CD4-positive, CD25-positive, alpha-beta regulatory T cell (primary cell): ENCODE data around the gene SGPP2. TPM values are rescaled to one million over a fixed set of nuclear protein-coding genes. Genes with fewer than 3 reads are reported as not detected.
A peak's percentile ranks its signal among the peaks of the same experiment; 100 is the strongest.

Experiments used
- ATAC-seq, 2 donors: fragments of 150-1000 bp; cut with Tn5 transposase; one replicate each; pipeline ENCODE4 v1.10.0; 2021; ENCODE audit warnings: low read depth in 2 of 2, moderate number of reproducible peaks in 2 of 2, moderate library complexity in 1 of 2
- DNase-seq, 3 donors: peaks; one replicate each; pipeline versions ENCODE4 v3.0.0 to v3.0.0-alpha.2; 2012 to 2022; ENCODE audit warnings: mixed read lengths in 1 of 3
- H3K27ac ChIP-seq: one replicate; pipeline ENCODE4 v1.7.0; 2013; ENCODE audit warnings: mild to moderate bottlenecking, low read length; ENCODE audit not compliant: insufficient read depth, poor library complexity, severe bottlenecking
- H3K27me3 ChIP-seq: one replicate; pipeline ENCODE4 v1.7.0; 2013; ENCODE audit warnings: low read length; ENCODE audit not compliant: control insufficient read depth, insufficient read depth
- H3K36me3 ChIP-seq: one replicate; pipeline ENCODE4 v1.7.0; 2013; ENCODE audit warnings: mild to moderate bottlenecking, low read length, moderate library complexity; ENCODE audit not compliant: control insufficient read depth, insufficient read depth
- H3K4me1 ChIP-seq: 2 replicates; pipeline ENCODE4 v1.7.0; 2013; ENCODE audit warnings: mild to moderate bottlenecking, low read length; ENCODE audit not compliant: insufficient read depth, control insufficient read depth, poor library complexity, severe bottlenecking
- H3K4me3 ChIP-seq: one replicate; pipeline ENCODE4 v1.7.0; 2013; ENCODE audit warnings: low read depth, mild to moderate bottlenecking, low read length, moderate library complexity
- H3K9me3 ChIP-seq, 2 experiments: 1 replicate in 1 of 2; 2 replicates in 1 of 2; pipeline ENCODE4 v1.7.0; 2013; ENCODE audit warnings: low read length in 2 of 2, mild to moderate bottlenecking in 1 of 2, moderate library complexity in 1 of 2; ENCODE audit not compliant: control insufficient read depth in 2 of 2
- H3K27ac Mint-ChIP-seq, 3 donors: one replicate each; pipeline ENCODE4 v1.8.0; 2020 to 2022; ENCODE audit warnings: mild to moderate bottlenecking in 3 of 3, mixed read lengths in 3 of 3, moderate library complexity in 2 of 3
- H3K27me3 Mint-ChIP-seq: one replicate; pipeline ENCODE4 v1.8.0; 2022; ENCODE audit warnings: mild to moderate bottlenecking, mixed read lengths
- H3K36me3 Mint-ChIP-seq: one replicate; pipeline ENCODE4 v1.8.0; 2020; ENCODE audit warnings: mixed read lengths
- H3K4me1 Mint-ChIP-seq, 4 donors: one replicate each; pipeline ENCODE4 v1.8.0; 2020 to 2022; ENCODE audit warnings: mixed read lengths in 4 of 4, mild to moderate bottlenecking in 1 of 4
- H3K4me3 Mint-ChIP-seq, 4 donors: one replicate each; pipeline ENCODE4 v1.8.0; 2020 to 2022; ENCODE audit warnings: mild to moderate bottlenecking in 4 of 4, mixed read lengths in 4 of 4, moderate library complexity in 3 of 4
- H3K9me3 Mint-ChIP-seq, 7 donors: one replicate each; pipeline ENCODE4 v1.8.0; 2020 to 2022; ENCODE audit warnings: mixed read lengths in 7 of 7, mild to moderate bottlenecking in 3 of 7, moderate library complexity in 2 of 7
- polyA plus RNA-seq, 4 donors: library from polyadenylated mRNA; unstranded; fragments of 300-500 nt; fragmentation: Illumina TruSeq; gene quantifications; one replicate each; pipeline ENCODE4 v1.2.3, GENCODE V29; 2021
- total RNA-seq: library from RNA; stranded (reverse); gene quantifications from one replicate; pipeline ENCODE4 v1.2.3, GENCODE V29; 2022

Gene SGPP2
- total and polyA plus RNA-seq, 5 donors from 2014 or later, result 2.7 to 8.3 (median 4.9) TPM

DNA sequence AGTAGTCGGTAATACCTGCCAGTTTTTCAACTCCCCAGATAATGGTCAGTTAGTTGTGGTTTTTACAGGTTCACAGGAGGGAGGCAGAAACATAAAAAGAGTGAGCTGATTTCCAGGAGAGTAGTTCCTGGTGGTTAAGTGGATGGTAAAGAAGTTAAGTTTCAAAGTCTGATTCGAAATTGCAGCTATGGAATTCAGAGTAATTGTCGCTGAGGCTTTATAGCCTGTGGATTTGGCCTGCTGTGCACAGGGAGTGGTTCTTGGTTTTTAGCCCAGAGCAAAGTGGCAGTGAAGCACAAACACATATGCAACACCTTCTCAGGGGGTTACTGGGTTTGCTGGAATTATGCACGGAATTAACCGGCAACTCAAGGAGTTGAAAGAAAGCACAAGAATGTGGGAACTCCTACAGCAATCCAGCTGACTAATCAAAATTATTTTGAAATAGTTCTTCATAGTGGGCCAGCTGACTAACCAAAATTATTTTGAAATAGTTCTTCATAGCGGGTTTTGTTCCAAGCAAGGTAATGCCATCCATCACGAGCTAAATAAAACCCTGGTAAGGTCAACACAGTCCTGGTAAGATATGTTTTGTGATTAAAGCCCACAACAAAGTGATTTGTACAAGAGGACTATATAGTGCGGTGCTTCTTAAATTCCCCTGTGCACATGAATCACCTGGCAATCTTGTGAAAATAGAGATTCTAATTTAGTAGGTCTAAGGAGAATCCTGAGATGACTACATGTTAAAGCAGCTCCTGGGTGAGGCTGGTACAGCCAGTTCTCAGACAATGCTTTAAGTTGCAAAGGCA, 94.4 kb downstream of the SGPP2 start:
- Mint-ChIP-seq H3K36me3 (peaks cover 6% of the 10 kb centered on the region), H3K27me3 (no peaks in the 10 kb centered on the region)
- no peak overlapping the region for H3K27ac ChIP-seq

DNA sequence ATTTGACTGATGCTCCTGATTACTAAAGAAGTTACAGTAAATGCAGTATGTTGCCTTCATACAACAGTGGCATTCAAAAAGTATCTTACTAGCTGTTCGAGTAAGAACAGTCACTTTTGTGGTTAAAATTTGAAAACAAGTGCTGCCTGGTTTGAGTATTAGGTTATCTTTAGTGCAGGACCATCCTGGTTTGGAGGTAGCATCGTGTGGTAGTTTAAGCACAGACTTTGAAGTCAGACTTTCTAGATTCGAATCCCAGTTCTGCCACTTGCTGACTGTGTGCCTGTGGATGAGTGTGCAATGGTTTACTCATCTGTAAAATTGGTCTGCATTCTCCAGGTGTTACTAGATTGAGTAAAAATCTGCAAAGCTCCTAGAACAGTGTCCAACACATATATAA, 96.8 kb downstream of the SGPP2 start:
- H3K9me3 ChIP-seq, result no peaks in the 10 kb centered on the region
- peaks cover 12% of the 10 kb centered on the region for H3K36me3 ChIP-seq

More for the DNA sequence above, 94.4 kb downstream of the SGPP2 start:
- Histone ChIP-seq H3K4me1 (no peaks in the 10 kb centered on the region), H3K36me3 (no peaks in the 10 kb centered on the region), H3K9me3 (no peaks in the 10 kb centered on the region), H3K27me3 (no peaks in the 10 kb centered on the region), H3K4me3 (no peak overlapping the region)
- Mint-ChIP-seq H3K27ac (no peak overlapping the region), H3K9me3 (peaks cover 0 to 2% (median 0%) of the 10 kb centered on the region in 7 donors), H3K4me1 (peaks cover 0 to 4% (median 2%) of the 10 kb centered on the region in 4 donors), H3K4me3 (no peak overlapping the region)
- DNase-seq, result no peak
- ATAC-seq, result no peak

DNA sequence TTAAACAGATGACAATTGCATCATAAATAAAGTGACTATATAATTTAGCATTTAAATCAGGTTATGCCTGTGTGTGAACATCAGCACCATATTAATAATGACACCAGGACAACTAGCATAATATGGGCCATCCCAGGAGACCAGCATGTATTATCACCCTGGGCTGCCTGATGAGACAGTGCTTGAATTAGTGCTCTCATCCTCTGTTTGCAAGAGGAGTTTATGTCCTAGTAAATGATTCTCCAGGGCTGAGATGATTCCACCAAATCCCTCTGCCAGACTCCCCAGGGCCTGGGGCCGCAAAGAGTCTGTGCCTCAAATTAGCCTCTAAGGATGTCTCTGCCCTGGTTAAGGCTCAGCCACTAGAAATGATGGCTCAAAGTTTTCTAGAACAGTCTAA, 97.7 kb downstream of the SGPP2 start:
- Mint-ChIP-seq H3K9me3 (peaks cover 0 to 3% (median 0%) of the 10 kb centered on the region in 7 donors), H3K27me3 (no peaks in the 10 kb centered on the region), H3K4me3 (no peak overlapping the region), H3K36me3 (peaks cover 22% of the 10 kb centered on the region), H3K4me1 (peaks cover 0 to 4% (median 2%) of the 10 kb centered on the region in 4 donors), H3K27ac (no peak overlapping the region)
- no peaks in the 10 kb centered on the region for H3K9me3 ChIP-seq
- no peaks in the 10 kb centered on the region for H3K27me3 ChIP-seq
- H3K36me3 ChIP-seq, result peaks cover 16% of the 10 kb centered on the region
- DNase-seq (no peak), ATAC-seq (no peak)
- no peak overlapping the region for H3K4me3 ChIP-seq
- no peak overlapping the region for H3K27ac ChIP-seq
- H3K4me1 ChIP-seq, result no peaks in the 10 kb centered on the region

More for the DNA sequence above, 96.8 kb downstream of the SGPP2 start:
- peaks cover 0 to 1% (median 0%) of the 10 kb centered on the region in 7 donors for H3K9me3 Mint-ChIP-seq
- Histone ChIP-seq H3K27me3 (no peaks in the 10 kb centered on the region), H3K27ac (no peak overlapping the region), H3K4me1 (no peaks in the 10 kb centered on the region), H3K4me3 (no peak overlapping the region)
- peaks cover 0 to 4% (median under 1%) of the 10 kb centered on the region in 4 donors for H3K4me1 Mint-ChIP-seq
- no peak for DNase-seq
- no peak overlapping the region for H3K27ac Mint-ChIP-seq
- H3K4me3 Mint-ChIP-seq, result no peak overlapping the region
- H3K36me3 Mint-ChIP-seq, result peaks cover 12% of the 10 kb centered on the region
- H3K27me3 Mint-ChIP-seq, result no peaks in the 10 kb centered on the region
- ATAC-seq, result no peak

DNA sequence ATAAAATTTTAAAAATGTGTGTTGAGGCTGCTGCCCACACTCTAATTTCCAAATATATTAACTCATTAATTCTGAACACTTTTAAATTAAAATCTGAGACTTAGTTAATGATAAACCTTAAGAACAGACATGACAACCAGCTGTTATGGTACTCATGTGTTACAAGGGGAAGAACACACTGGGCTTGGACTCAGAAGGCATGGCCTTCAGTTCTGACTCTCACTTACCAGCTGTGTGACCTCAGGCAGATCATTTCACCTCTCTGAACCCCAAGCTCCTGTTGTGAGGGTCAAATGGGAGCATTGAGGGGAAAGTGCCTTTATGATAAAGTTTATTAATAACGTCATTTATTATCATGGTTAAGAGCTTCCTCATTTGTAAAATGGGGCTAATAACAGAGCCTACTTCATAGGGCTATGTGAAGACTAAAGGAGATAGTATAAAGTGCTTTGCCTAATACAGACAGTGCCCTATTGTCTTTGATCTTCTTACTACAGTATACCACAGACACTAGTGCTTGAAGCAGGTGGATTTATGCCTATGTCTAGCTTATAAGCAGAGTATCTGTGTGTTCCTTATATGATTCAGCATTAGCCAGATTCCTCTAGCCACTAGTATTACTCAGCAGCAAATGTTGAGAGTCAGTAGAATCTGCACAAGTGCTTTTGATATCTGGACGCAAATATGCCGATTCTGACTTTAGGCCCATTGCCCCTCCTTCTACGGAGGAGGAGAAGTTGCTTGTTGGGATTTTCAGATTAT, 99.6 kb downstream of the SGPP2 start:
- no peak for DNase-seq
- Histone ChIP-seq H3K27me3 (no peaks in the 10 kb centered on the region), H3K36me3 (peaks cover 16% of the 10 kb centered on the region), H3K27ac (no peak overlapping the region), H3K9me3 (no peaks in the 10 kb centered on the region), H3K4me1 (no peaks in the 10 kb centered on the region), H3K4me3 (no peak overlapping the region)
- Mint-ChIP-seq H3K27ac (no peak overlapping the region), H3K27me3 (no peaks in the 10 kb centered on the region), H3K4me3 (no peak overlapping the region), H3K36me3 (peaks cover 25% of the 10 kb centered on the region), H3K4me1 (peaks cover 0 to 2% (median under 1%) of the 10 kb centered on the region in 4 donors), H3K9me3 (peaks cover 0 to 3% (median 0%) of the 10 kb centered on the region in 7 donors)
- ATAC-seq, result no peak

DNA sequence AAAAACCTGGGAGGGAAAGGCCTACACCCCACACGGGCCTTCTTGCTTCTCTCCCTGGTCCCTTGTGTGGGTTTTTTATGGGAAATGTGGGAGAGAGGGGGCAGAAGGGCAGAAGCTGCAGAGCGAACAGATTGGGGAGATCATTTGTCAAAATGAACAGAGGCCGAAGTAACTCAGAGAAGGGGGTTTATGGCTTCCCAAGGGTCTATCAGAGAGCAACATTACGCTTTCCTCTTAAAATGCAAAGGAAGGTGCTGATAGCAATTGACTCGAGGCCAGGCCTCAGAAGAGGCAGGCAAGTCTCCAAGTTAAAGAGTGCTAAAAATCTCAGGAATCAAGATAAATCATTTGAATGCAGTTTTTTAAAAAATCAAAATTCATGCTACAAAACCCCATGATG, 101.5 kb downstream of the SGPP2 start:
- Histone ChIP-seq H3K27me3 (no peaks in the 10 kb centered on the region), H3K27ac (no peak overlapping the region), H3K4me1 (no peaks in the 10 kb centered on the region), H3K4me3 (no peak overlapping the region), H3K9me3 (no peaks in the 10 kb centered on the region), H3K36me3 (peaks cover 16% of the 10 kb centered on the region)
- Mint-ChIP-seq H3K27ac (no peak overlapping the region), H3K36me3 (peaks cover 29% of the 10 kb centered on the region), H3K9me3 (peaks cover 0 to 3% (median 0%) of the 10 kb centered on the region in 7 donors), H3K27me3 (no peaks in the 10 kb centered on the region), H3K4me1 (peaks cover 0 to 2% (median 2%) of the 10 kb centered on the region in 4 donors), H3K4me3 (no peak overlapping the region)
- DNase-seq (no peak), ATAC-seq (no peak)

DNA sequence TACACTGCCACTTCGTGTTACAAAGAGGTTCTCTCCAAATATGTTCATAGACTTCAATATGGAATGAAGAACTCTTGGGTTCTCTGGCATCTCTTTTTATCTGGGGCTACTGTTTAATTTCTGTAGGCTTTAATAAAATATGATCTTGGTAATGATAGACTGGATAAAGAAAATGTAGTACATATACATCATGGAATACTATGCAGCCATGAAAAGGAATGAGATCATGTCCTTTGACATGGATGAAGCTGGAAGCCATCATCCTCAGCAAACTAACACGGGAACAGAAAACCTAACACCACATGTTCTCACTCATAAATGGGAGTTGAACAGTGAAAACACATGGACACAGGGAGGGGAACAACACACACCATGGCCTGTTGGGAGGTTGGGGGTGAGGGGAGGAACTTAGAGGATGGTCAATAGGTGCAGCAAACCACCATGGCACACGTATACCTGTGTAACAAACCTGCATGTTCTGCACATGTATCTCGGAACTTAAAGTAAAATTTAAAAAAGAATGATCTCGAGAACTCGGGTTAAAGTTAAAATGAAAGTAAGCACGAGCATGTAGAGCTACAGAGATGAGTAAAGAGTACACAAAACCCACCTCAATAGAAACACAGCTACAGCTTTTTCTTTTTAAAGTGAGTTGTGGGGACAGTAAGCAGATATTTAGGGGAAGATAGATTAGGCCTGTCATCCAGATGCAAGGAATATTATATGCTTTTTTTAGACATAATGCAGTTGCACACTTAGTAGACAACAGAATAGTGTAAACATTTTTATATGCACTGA, 102.3 kb downstream of the SGPP2 start:
- no peaks in the 10 kb centered on the region for H3K27me3 Mint-ChIP-seq
- peak overlapping the region in 1 of 3 donors; percentile 57 for H3K27ac Mint-ChIP-seq
- Histone ChIP-seq H3K27me3 (no peaks in the 10 kb centered on the region), H3K4me3 (no peak overlapping the region), H3K9me3 (no peaks in the 10 kb centered on the region), H3K4me1 (no peaks in the 10 kb centered on the region), H3K27ac (no peak overlapping the region), H3K36me3 (peaks cover 16% of the 10 kb centered on the region)
- peak overlapping the region in 1 of 4 donors; percentile 13 for H3K4me3 Mint-ChIP-seq
- H3K4me1 Mint-ChIP-seq, result peaks cover 0 to 5% (median 1%) of the 10 kb centered on the region in 4 donors
- peaks cover 0 to 3% (median 0%) of the 10 kb centered on the region in 7 donors for H3K9me3 Mint-ChIP-seq
- DNase-seq (no peak), ATAC-seq (no peak)
- peaks cover 29% of the 10 kb centered on the region for H3K36me3 Mint-ChIP-seq

DNA sequence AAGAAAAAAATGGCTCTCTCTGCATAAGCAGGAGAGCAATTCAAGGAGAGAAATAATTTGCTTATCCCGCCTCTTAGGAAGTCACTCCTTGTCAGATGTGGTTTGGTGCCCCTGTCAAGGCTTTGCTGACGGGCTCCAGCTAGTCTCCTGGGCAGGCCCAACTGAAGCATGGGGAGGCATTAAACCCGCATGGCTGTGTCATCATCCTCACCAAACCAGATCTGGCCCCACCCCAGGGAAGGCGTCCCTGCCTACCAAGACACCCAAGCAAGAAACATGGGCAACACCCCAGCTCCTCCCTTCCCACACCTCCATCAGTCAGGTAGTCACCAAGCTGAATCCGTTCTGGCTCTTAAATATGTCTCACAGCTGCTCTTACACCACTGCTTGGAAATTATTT, 108.0 kb downstream of the SGPP2 start:
- Mint-ChIP-seq H3K36me3 (peaks cover 7% of the 10 kb centered on the region), H3K9me3 (no peaks in the 10 kb centered on the region), H3K4me3 (no peak overlapping the region), H3K4me1 (peaks cover 0 to 6% (median 3%) of the 10 kb centered on the region in 4 donors), H3K27me3 (no peaks in the 10 kb centered on the region), H3K27ac (no peak overlapping the region)
- H3K4me1 ChIP-seq, result no peaks in the 10 kb centered on the region
- no peaks in the 10 kb centered on the region for H3K36me3 ChIP-seq
- DNase-seq (no peak), ATAC-seq (no peak)
- no peaks in the 10 kb centered on the region for H3K27me3 ChIP-seq
- no peak overlapping the region for H3K27ac ChIP-seq
- H3K4me3 ChIP-seq, result no peak overlapping the region
- no peaks in the 10 kb centered on the region for H3K9me3 ChIP-seq
